Measurements from ENCODE around the gene EXOC1L. TPM values are rescaled to one million over a fixed set of nuclear protein-coding genes. Genes with fewer than 3 reads are reported as not detected.

Gene EXOC1L
- total and polyA plus RNA-seq, 8 donors, result not detected

GRCh38 chr4:55830048-55830447 lies 10.5 kb downstream of the EXOC1L start:
- intact Hi-C loops (cut with DNase I), result no loop called here
- H3K27ac ChIP-seq, result no peak overlapping the region
- no peak overlapping the region for H3K4me3 ChIP-seq
- DNase-seq, result no peak
- TF ChIP-seq CTCF (IDR thresholded peaks at IDR 0.05), result no peak
- no peak for ATAC-seq
- no peaks in the 10 kb centered on the region for H3K36me3 ChIP-seq
- H3K4me1 ChIP-seq, result no peaks in the 10 kb centered on the region
- no peaks in the 10 kb centered on the region for H3K27me3 ChIP-seq
- H3K9me3 ChIP-seq, result no peaks in the 10 kb centered on the region
- 56 to 72% methylated on average over 3 of the region's 3 CpGs for WGBS, 2 donors
- FAIRE-seq, result no peak

GRCh38 chr4:55830716-55831115 lies 11.1 kb downstream of the EXOC1L start:
- ATAC-seq (no peak), DNase-seq (no peak), FAIRE-seq (no peak)
- Histone ChIP-seq H3K4me3 (no peak overlapping the region), H3K27ac (no peak overlapping the region), H3K27me3 (no peaks in the 10 kb centered on the region), H3K36me3 (no peaks in the 10 kb centered on the region), H3K4me1 (no peaks in the 10 kb centered on the region), H3K9me3 (no peaks in the 10 kb centered on the region)
- WGBS, 2 donors, result 40 to 47% methylated on average over 4 of the region's 4 CpGs
- intact Hi-C loops (cut with DNase I), result no loop called here
- no peak for TF ChIP-seq CTCF (IDR thresholded peaks at IDR 0.05)

GRCh38 chr4:55834086-55834795 lies 14.7 kb downstream of the EXOC1L start:
- no peak for ATAC-seq
- Histone ChIP-seq H3K4me1 (no peaks in the 10 kb centered on the region), H3K9me3 (no peaks in the 10 kb centered on the region), H3K36me3 (no peaks in the 10 kb centered on the region), H3K27me3 (peaks cover 0 to 20% (median 3%) of the 10 kb centered on the region in 4 donors), H3K27ac (no peak overlapping the region), H3K4me3 (no peak overlapping the region)
- intact Hi-C loops (cut with DNase I), result no loop called here
- FAIRE-seq, result no peak
- no peak for DNase-seq
- WGBS, 2 donors, result 87 to 91% methylated on average over 3 of the region's 3 CpGs
- no peak for TF ChIP-seq CTCF (IDR thresholded peaks at IDR 0.05)

DNA sequence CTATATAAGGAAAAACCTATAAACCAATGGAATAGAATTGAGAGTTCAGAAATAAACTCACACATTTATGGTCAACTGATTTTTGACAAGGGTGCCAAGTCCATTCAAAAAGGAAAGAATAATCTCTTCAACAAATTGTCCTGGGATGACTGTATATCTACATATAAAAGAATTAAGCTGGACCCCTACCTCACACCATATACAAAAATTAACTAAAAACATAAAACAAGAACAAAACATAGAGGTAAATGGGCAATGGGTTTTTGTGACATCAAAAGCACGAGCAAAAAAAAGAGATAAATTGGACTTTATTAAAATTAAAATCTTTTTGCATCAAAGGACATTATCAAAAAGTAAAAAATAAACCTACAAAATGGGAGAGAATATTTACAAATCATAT lies 18.3 kb downstream of the EXOC1L start:
- ATAC-seq, result no peak
- Histone ChIP-seq H3K27ac (no peak overlapping the region), H3K4me1 (no peaks in the 10 kb centered on the region), H3K36me3 (no peaks in the 10 kb centered on the region), H3K4me3 (no peak overlapping the region), H3K27me3 (peaks cover 0 to 20% (median 5%) of the 10 kb centered on the region in 4 donors), H3K9me3 (no peaks in the 10 kb centered on the region)
- intact Hi-C loops (cut with DNase I), result no loop called here
- WGBS, 2 donors, result 39 to 58% methylated on average over 1 of the region's 1 CpG
- no peak for TF ChIP-seq CTCF (IDR thresholded peaks at IDR 0.05)
- FAIRE-seq, result no peak
- DNase-seq, result no peak

DNA sequence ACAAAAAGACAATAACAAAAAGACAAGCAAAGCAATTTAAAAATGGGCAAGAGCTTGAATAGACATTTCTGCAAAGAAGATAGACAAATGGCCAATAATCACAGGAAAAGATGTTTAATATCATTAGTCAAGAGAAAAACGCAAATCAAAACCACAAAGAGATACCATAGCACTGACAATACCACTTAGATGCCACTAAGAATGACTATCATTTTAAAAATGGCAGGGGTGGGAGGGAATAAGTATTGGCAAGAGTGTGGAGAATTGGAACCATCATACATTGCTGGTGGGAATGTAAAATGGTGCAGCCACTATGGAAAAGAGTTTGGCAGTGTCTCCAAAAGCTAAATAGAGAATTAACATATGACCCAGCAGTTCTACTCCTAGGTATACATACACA lies 18.8 kb downstream of the EXOC1L start:
- no peaks in the 10 kb centered on the region for H3K4me1 ChIP-seq
- H3K36me3 ChIP-seq, result no peaks in the 10 kb centered on the region
- no peak for DNase-seq
- no peak for ATAC-seq
- no peak for FAIRE-seq
- intact Hi-C loops (cut with DNase I), result no loop called here
- H3K27ac ChIP-seq, result no peak overlapping the region
- H3K27me3 ChIP-seq, result peaks cover 0 to 20% (median 5%) of the 10 kb centered on the region in 4 donors
- no peak overlapping the region for H3K4me3 ChIP-seq
- no peaks in the 10 kb centered on the region for H3K9me3 ChIP-seq
- TF ChIP-seq CTCF (IDR thresholded peaks at IDR 0.05), result no peak
- 39 to 43% methylated on average over 1 of the region's 1 CpG for WGBS, 2 donors

Measured in pancreas (tissue), 10 donors.